ENCODE measurements around the gene ZZZ3. TPM values are rescaled to one million over a fixed set of nuclear protein-coding genes. Genes with fewer than 3 reads are reported as not detected.
"Not testable (repeated sequence)": the region's sequence is repeated elsewhere in the genome, so short reads cannot be mapped to it uniquely, and the experiment has no call there.

The ZZZ3 gene
- total and polyA plus RNA-seq, 4 donors, result 14.6 to 56.6 (median 30.2) TPM

GRCh38 chr1:77646224-77646623, 36.2 kb downstream of the ZZZ3 start:
- WGBS, 2 donors, result 98 to 99% methylated on average over 6 of the region's 6 CpGs
- H3K4me3 ChIP-seq (ENCODE audit: low read length in 2 of 2), result not testable (repeated sequence)

GRCh38 chr1:77643456-77643855, 39.0 kb downstream of the ZZZ3 start:
- Histone ChIP-seq H3K4me1 (ENCODE audit: control insufficient read depth in 1 of 2, insufficient read depth in 2 of 2, low read length in 2 of 2) (no peaks in the 10 kb centered on the region), H3K9me3 (ENCODE audit: control insufficient read depth, low read length) (no peaks in the 10 kb centered on the region), H3K27ac (ENCODE audit: low read depth in 1 of 2, low read length in 2 of 2) (no peak overlapping the region), H3K4me3 (ENCODE audit: low read length in 2 of 2) (no peak overlapping the region), H3K36me3 (ENCODE audit: control insufficient read depth in 1 of 2, insufficient read depth in 2 of 2, low read length in 1 of 2) (no peaks in the 10 kb centered on the region), H3K27me3 (ENCODE audit: control insufficient read depth in 1 of 2, insufficient read depth in 2 of 2, low read length in 1 of 2) (no peaks in the 10 kb centered on the region)
- DNase-seq, result no peak
- WGBS, 2 donors, result 95 to 97% methylated on average over 2 of the region's 2 CpGs
- no peak for ATAC-seq (ENCODE audit: low FRiP score)
- intact Hi-C loops (cut with DNase I), result no loop called here

More at GRCh38 chr1:77646224-77646623, 36.2 kb downstream of the ZZZ3 start:
- ATAC-seq (ENCODE audit: low FRiP score); H3K27me3 ChIP-seq (ENCODE audit: control insufficient read depth in 1 of 2, insufficient read depth in 2 of 2, low read length in 1 of 2); H3K9me3 ChIP-seq (ENCODE audit: control insufficient read depth, low read length); H3K27ac ChIP-seq (ENCODE audit: low read depth in 1 of 2, low read length in 2 of 2); intact Hi-C loops (cut with DNase I); H3K4me1 ChIP-seq (ENCODE audit: control insufficient read depth in 1 of 2, insufficient read depth in 2 of 2, low read length in 2 of 2); H3K36me3 ChIP-seq (ENCODE audit: control insufficient read depth in 1 of 2, insufficient read depth in 2 of 2, low read length in 1 of 2); DNase-seq: not testable (repeated sequence)

GRCh38 chr1:77642941-77643340, 39.5 kb downstream of the ZZZ3 start:
- no peak overlapping the region for H3K27ac ChIP-seq (ENCODE audit: low read depth in 1 of 2, low read length in 2 of 2)
- 97 to 98% methylated on average over 3 of the region's 3 CpGs for WGBS, 2 donors
- intact Hi-C loops (cut with DNase I), result no loop called here

GRCh38 chr1:77642196-77642595, 40.3 kb downstream of the ZZZ3 start:
- H3K27ac ChIP-seq (ENCODE audit: low read depth in 1 of 2, low read length in 2 of 2), result no peak overlapping the region
- no peaks in the 10 kb centered on the region for H3K27me3 ChIP-seq (ENCODE audit: control insufficient read depth in 1 of 2, insufficient read depth in 2 of 2, low read length in 1 of 2)
- no peak overlapping the region for H3K4me3 ChIP-seq (ENCODE audit: low read length in 2 of 2)
- ATAC-seq (ENCODE audit: low FRiP score) (no peak), DNase-seq (no peak)
- H3K4me1 ChIP-seq (ENCODE audit: control insufficient read depth in 1 of 2, insufficient read depth in 2 of 2, low read length in 2 of 2), result peaks cover 0 to 2% of the 10 kb centered on the region in 2 donors
- intact Hi-C loops (cut with DNase I), result no loop called here
- no peaks in the 10 kb centered on the region for H3K36me3 ChIP-seq (ENCODE audit: control insufficient read depth in 1 of 2, insufficient read depth in 2 of 2, low read length in 1 of 2)
- H3K9me3 ChIP-seq (ENCODE audit: control insufficient read depth, low read length), result no peaks in the 10 kb centered on the region
- 68 to 81% methylated on average over 5 of the region's 5 CpGs for WGBS, 2 donors

More at GRCh38 chr1:77642941-77643340, 39.5 kb downstream of the ZZZ3 start:
- H3K4me1 ChIP-seq (ENCODE audit: control insufficient read depth in 1 of 2, insufficient read depth in 2 of 2, low read length in 2 of 2), result peaks cover 0 to 2% of the 10 kb centered on the region in 2 donors
- no peak for DNase-seq
- H3K9me3 ChIP-seq (ENCODE audit: control insufficient read depth, low read length), result no peaks in the 10 kb centered on the region
- no peaks in the 10 kb centered on the region for H3K36me3 ChIP-seq (ENCODE audit: control insufficient read depth in 1 of 2, insufficient read depth in 2 of 2, low read length in 1 of 2)
- no peak for ATAC-seq (ENCODE audit: low FRiP score)
- no peaks in the 10 kb centered on the region for H3K27me3 ChIP-seq (ENCODE audit: control insufficient read depth in 1 of 2, insufficient read depth in 2 of 2, low read length in 1 of 2)
- H3K4me3 ChIP-seq (ENCODE audit: low read length in 2 of 2), result no peak overlapping the region

GRCh38 chr1:77639557-77640069, 42.8 kb downstream of the ZZZ3 start:
- H3K4me1 ChIP-seq (ENCODE audit: control insufficient read depth in 1 of 2, insufficient read depth in 2 of 2, low read length in 2 of 2), result peaks cover 0 to 2% of the 10 kb centered on the region in 2 donors
- H3K27ac ChIP-seq (ENCODE audit: low read depth in 1 of 2, low read length in 2 of 2), result no peak overlapping the region
- no peaks in the 10 kb centered on the region for H3K36me3 ChIP-seq (ENCODE audit: control insufficient read depth in 1 of 2, insufficient read depth in 2 of 2, low read length in 1 of 2)
- no peak for DNase-seq
- no peaks in the 10 kb centered on the region for H3K27me3 ChIP-seq (ENCODE audit: control insufficient read depth in 1 of 2, insufficient read depth in 2 of 2, low read length in 1 of 2)
- no peak for ATAC-seq (ENCODE audit: low FRiP score)
- H3K9me3 ChIP-seq (ENCODE audit: control insufficient read depth, low read length), result no peaks in the 10 kb centered on the region
- 92 to 94% methylated on average over 4 of the region's 4 CpGs for WGBS, 2 donors
- no peak overlapping the region for H3K4me3 ChIP-seq (ENCODE audit: low read length in 2 of 2)
- intact Hi-C loops (cut with DNase I), result no loop called here

GRCh38 chr1:77639056-77639455, 43.4 kb downstream of the ZZZ3 start:
- H3K9me3 ChIP-seq (ENCODE audit: control insufficient read depth, low read length), result no peaks in the 10 kb centered on the region
- WGBS, 2 donors, result 60 to 62% methylated on average over 3 of the region's 3 CpGs
- DNase-seq (no peak), ATAC-seq (ENCODE audit: low FRiP score) (no peak)
- H3K4me3 ChIP-seq (ENCODE audit: low read length in 2 of 2), result no peak overlapping the region
- H3K4me1 ChIP-seq (ENCODE audit: control insufficient read depth in 1 of 2, insufficient read depth in 2 of 2, low read length in 2 of 2), result peaks cover 0 to 2% of the 10 kb centered on the region in 2 donors
- intact Hi-C loops (cut with DNase I), result no loop called here
- no peak overlapping the region for H3K27ac ChIP-seq (ENCODE audit: low read depth in 1 of 2, low read length in 2 of 2)
- H3K36me3 ChIP-seq (ENCODE audit: control insufficient read depth in 1 of 2, insufficient read depth in 2 of 2, low read length in 1 of 2), result no peaks in the 10 kb centered on the region
- H3K27me3 ChIP-seq (ENCODE audit: control insufficient read depth in 1 of 2, insufficient read depth in 2 of 2, low read length in 1 of 2), result no peaks in the 10 kb centered on the region

- Histone ChIP-seq H3K9me3 (ENCODE audit: control insufficient read depth, low read length) (no peaks in the 10 kb centered on the region), H3K27me3 (ENCODE audit: control insufficient read depth in 1 of 2, insufficient read depth in 2 of 2, low read length in 1 of 2) (no peaks in the 10 kb centered on the region), H3K4me1 (ENCODE audit: control insufficient read depth in 1 of 2, insufficient read depth in 2 of 2, low read length in 2 of 2) (peaks cover 0 to 2% of the 10 kb centered on the region in 2 donors), H3K27ac (ENCODE audit: low read depth in 1 of 2, low read length in 2 of 2) (no peak overlapping the region), H3K36me3 (ENCODE audit: control insufficient read depth in 1 of 2, insufficient read depth in 2 of 2, low read length in 1 of 2) (peaks cover 9 to 12% of the 10 kb centered on the region in 2 donors), H3K4me3 (ENCODE audit: low read length in 2 of 2) (no peak overlapping the region)
- DNase-seq, result no peak
- intact Hi-C loops (cut with DNase I), result no loop called here
- 87 to 94% methylated on average over 4 of the region's 4 CpGs for WGBS, 2 donors
- ATAC-seq (ENCODE audit: low FRiP score), result no peak
Observed at GRCh38 chr1:77636864-77637263, 45.6 kb downstream of the ZZZ3 start.

Other genes with a start within 250 kb of the ZZZ3 start
- 10 to 100 TPM; 58.2 to 74.6 TPM for gene USP33, start 77.2 kb upstream of the ZZZ3 start, total RNA-seq
- 10 to 100 TPM; 18.4 to 36.6 TPM for gene USP33, start 77.2 kb upstream of the ZZZ3 start, polyA plus RNA-seq
- gene MIGA1, start 97.0 kb upstream of the ZZZ3 start, total RNA-seq, result 10 to 100 TPM; 18.6 to 22.0 TPM
- 1 to 10 TPM; 2.5 to 5.6 TPM for gene MIGA1, start 97.0 kb upstream of the ZZZ3 start, polyA plus RNA-seq
- gene NEXN, start 206.0 kb upstream of the ZZZ3 start, total RNA-seq, result 100 to 1,000 TPM in 1 of 2 donors, 10 to 100 TPM in 1; 81.9 to 237 TPM
- gene NEXN, start 206.0 kb upstream of the ZZZ3 start, polyA plus RNA-seq, result 100 to 1,000 TPM; 145 to 147 TPM

All from aorta (tissue), 5 donors.